ENCODE data around the gene GRID1. TPM values are rescaled to one million over a fixed set of nuclear protein-coding genes. Genes with fewer than 3 reads are reported as not detected.

The GRID1 gene
- total RNA-seq, 1 experiment from 2014 or later: not detected

GRCh38 chr10:86292462-86293395 lies 73.9 kb downstream of the GRID1 start:
- no peaks in the 10 kb centered on the region for H3K9me3 ChIP-seq (ENCODE audit: low read length)
- no peak overlapping the region for H3K9ac ChIP-seq (ENCODE audit: low read length)
- H3K4me2 ChIP-seq (ENCODE audit: low read length): no peak overlapping the region
- no peak for TF ChIP-seq EZH2phosphoT487 (IDR thresholded peaks at IDR 0.05; ENCODE audit: borderline replicate concordance, low read length)
- no peak for TF ChIP-seq EZH2 (IDR thresholded peaks at IDR 0.05; ENCODE audit: low read length, unreplicated experiment)
- no peak for TF ChIP-seq CTCF (conservative IDR thresholded peaks at IDR 0.05; ENCODE audit: low read depth, low read length)
- CTCF ChIA-PET: no interaction called here
- intact Hi-C loops (cut with micrococcal nuclease): no loop called here
- BruUV-seq (replicated peaks): no TSS peak
- H3K4me1 ChIP-seq (ENCODE audit: insufficient read depth, low read length): no peaks in the 10 kb centered on the region
- no peaks in the 10 kb centered on the region for H3K9me2 ChIP-seq (replicated peaks; ENCODE audit: low read length)
- no peaks in the 10 kb centered on the region for H3K79me2 ChIP-seq (ENCODE audit: low read length)
- no peak overlapping the region for H3K4me3 ChIP-seq (ENCODE audit: low read length)
- H3F3A ChIP-seq (ENCODE audit: low read length, unreplicated experiment): no peaks in the 10 kb centered on the region
- ATAC-seq: no peak
- H3K27ac ChIP-seq (ENCODE audit: low read length): no peak overlapping the region
- H3K27me3 ChIP-seq (ENCODE audit: low read length): no peaks in the 10 kb centered on the region
- no peak overlapping the region for H2AFZ ChIP-seq (ENCODE audit: low read length)
- no peaks in the 10 kb centered on the region for H4K20me1 ChIP-seq (ENCODE audit: low read length)
- POLR2A ChIA-PET (ENCODE audit: unreplicated experiment): no interaction called here
- H3K36me3 ChIP-seq (ENCODE audit: low read depth, low read length): no peaks in the 10 kb centered on the region
- no peak for DNase-seq

DNA sequence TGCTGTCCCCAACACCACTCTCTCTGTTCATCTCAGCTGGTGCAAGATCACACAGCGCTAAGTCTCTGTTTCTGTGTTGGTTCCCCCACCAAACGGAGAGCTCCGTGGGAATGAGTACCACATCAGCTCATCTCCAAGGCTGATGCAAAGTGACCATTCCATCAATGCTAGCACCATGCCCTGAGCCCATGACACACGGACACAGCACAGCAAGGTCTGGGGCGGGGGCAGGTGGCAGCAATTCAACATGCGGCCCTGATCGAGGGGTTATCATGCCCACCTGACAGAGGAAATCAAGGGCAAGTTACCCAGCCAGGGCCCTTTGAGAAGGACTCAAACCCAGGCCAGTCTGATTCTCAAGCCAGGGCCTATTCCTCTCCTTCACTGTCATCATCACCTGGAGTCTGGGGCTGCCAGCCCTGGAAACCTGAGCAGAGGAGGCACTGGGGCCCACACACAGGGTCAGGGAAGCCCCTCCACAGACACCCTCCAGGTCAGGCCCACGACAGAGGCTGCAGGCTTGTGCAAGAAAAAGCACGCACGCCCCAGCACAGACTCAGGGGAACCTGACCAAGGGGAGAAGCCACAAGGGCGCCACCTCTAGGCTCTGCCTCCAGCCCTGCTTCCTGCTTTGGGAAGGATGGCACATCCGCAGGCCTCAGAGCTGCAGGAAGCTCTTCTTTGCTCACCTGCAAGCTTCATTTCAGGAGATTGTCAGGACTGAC lies 74.8 kb downstream of the GRID1 start:
- H3K9me2 ChIP-seq (replicated peaks; ENCODE audit: low read length): no peaks in the 10 kb centered on the region
- H2AFZ ChIP-seq (ENCODE audit: low read length): no peak overlapping the region
- H3K36me3 ChIP-seq (ENCODE audit: low read depth, low read length): no peaks in the 10 kb centered on the region
- H3K9ac ChIP-seq (ENCODE audit: low read length): no peak overlapping the region
- no peaks in the 10 kb centered on the region for H3K79me2 ChIP-seq (ENCODE audit: low read length)
- intact Hi-C loops (cut with micrococcal nuclease): no loop called here
- no peaks in the 10 kb centered on the region for H3K9me3 ChIP-seq (ENCODE audit: low read length)
- ATAC-seq (no peak), DNase-seq (no peak)
- no peak overlapping the region for H3K4me3 ChIP-seq (ENCODE audit: low read length)
- no peaks in the 10 kb centered on the region for H4K20me1 ChIP-seq (ENCODE audit: low read length)
- CTCF ChIA-PET: no interaction called here
- no peaks in the 10 kb centered on the region for H3F3A ChIP-seq (ENCODE audit: low read length, unreplicated experiment)
- no peak overlapping the region for H3K4me2 ChIP-seq (ENCODE audit: low read length)
- POLR2A ChIA-PET (ENCODE audit: unreplicated experiment): no interaction called here
- no peaks in the 10 kb centered on the region for H3K4me1 ChIP-seq (ENCODE audit: insufficient read depth, low read length)
- no peak for TF ChIP-seq EZH2 (IDR thresholded peaks at IDR 0.05; ENCODE audit: low read length, unreplicated experiment)
- no peak for TF ChIP-seq CTCF (conservative IDR thresholded peaks at IDR 0.05; ENCODE audit: low read depth, low read length)
- TF ChIP-seq EZH2phosphoT487 (IDR thresholded peaks at IDR 0.05; ENCODE audit: borderline replicate concordance, low read length): no peak
- no peak overlapping the region for H3K27ac ChIP-seq (ENCODE audit: low read length)
- H3K27me3 ChIP-seq (ENCODE audit: low read length): no peaks in the 10 kb centered on the region
- BruUV-seq (replicated peaks): no TSS peak

All from PC-3 (cell line).